Stimulated activated CD4-positive, alpha-beta T cell treated with anti-CD3 and anti-CD28 coated beads, Interleukin-12 subunit alpha, Interleukin-12 subunit beta, amount 100 ng/mL, for 24 hours (primary cell): ENCODE measurements around the gene MRGPRD.
A peak's percentile ranks its signal among the peaks of the same experiment; 100 is the strongest.

ENCODE experiments used
- DNase-seq, 2 experiments: peaks; one replicate each; pipeline ENCODE4 v3.0.0-alpha.2; 2020; ENCODE audit warnings: low read depth in 2 of 2

Gene MRGPRD

DNA sequence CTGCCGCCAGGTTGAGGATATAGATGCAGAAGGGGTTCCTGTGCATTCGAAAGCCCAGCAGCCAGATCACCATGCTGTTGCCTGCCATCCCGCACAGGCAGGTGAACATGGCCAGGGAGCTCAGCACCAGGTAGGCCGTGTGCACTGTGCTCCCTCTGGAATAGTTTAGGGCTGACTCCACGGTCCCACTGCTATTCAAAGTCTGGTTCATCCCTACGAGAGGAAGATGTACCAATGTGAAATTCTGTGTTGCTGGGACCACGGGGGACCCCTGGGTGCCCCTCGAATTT, at the start of gene MRGPRD:
Gene MRGPRD, minus strand, starts transcription at position 211 of the 290 bp plus-strand sequence. Its CDS starts 0 bp downstream, at position 211.
- DNase-seq = no peak

- no peak for DNase-seq
Measured at GRCh38 chr11:69030301-69030700, 49.5 kb upstream of the MRGPRD start.

DNA sequence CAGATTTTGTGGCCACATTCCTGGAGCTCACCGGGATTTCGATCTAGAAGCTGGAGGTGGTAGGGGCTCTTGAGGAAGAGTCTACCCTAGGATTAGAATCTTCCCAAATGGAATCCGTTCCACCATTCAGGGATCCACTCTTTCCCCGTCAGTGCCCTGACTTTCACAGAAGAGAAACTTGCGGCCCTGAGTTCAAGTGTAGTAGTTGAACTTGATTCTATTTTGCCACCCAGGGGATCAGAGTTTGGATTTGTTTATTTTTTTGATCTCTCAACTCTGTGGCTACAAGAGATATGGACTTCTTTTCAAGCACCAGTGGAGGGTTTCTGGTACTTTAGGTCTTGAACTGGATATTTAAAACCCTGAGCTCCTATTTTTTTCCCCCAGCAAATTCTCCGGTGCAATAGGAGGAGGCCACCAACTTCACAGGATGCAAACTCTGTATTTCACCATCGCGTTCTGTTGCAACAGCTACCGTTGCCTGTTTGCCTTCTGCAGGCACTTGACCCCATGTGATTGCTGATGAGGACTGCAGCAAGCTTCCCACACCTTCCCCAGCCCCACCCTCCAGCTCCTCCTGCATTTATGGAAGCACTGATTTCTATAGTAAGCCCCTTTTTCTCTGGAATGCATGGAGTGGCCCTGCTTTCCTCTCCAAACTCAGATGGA, 47.1 kb upstream of the MRGPRD start:
- no peak for DNase-seq

- no peak for DNase-seq
Measured at GRCh38 chr11:69024509-69024908, 43.7 kb upstream of the MRGPRD start.

GRCh38 chr11:69022260-69022659, 41.5 kb upstream of the MRGPRD start:
- DNase-seq = no peak

DNA sequence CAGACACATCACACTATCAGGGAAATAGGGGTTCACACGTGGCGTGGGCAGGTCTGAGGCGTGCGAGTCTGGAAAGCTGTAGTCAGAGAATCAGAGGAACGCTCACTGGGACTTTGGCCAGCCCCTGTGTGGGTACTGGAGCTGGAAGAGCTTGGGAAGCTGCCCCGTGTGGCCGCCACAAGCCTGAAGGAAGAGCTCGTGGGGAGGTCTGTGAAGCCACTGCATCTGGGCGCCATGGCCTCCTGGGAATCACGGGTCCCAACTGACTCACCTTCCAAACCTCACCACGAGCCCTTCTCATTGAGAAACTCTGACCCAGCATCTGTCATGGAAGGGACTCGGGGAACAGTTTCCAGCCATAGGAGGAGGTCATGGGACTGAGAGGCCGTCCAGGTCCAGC, 38.1 kb upstream of the MRGPRD start:
- DNase-seq = no peak

DNA sequence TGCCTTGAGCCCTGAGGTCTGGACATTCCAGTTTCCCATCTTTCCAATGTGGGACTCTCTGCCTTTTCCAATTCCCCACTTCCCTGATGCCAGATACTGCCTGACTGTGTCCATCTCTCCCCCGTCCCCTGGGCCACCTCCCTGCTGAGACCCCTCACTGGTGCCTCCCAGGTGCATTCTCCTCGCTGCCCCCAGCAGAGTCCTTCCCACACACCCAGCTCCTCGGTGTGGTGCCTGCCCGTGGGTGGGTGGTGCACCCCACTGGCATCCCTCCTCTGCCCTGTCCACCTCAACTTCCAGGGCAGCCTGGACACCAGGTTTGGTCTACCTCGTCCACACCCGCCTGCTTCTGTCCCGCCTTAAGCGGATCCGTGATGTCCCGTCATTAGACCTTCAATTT, 37.2 kb upstream of the MRGPRD start:
- DNase-seq = no peak

DNA sequence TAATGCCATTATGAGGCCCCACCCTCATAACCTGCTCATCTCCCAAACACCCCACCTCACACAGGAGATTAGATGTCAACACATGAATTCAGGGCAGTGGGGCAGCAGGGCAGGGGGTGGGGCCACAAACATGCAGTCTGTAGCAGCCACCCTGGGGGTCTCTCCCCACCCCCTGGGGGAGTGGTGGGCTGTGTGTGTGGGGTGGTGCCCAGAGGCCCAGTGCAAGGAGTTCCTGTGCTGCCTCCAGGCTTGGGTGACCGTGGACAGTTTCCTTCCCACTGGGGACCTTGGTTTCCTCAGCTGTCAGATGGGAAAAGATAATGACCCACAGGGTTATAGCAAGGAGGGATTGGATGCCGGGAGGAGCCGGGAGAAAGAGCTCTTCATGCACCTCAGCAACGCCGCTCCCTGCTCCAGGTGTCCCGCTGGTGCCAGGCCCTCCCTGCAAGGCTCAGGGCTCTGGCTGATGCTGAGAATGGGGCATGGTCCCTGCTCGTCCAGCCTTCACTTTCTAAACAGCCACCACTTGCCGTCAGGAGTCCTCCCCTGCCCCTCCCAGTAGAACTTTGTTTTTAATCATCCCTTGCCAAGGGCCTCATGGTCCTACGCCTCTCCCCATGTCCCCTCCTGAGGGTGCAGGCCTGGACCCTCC, 34.2 kb upstream of the MRGPRD start:
- no peak for DNase-seq

DNA sequence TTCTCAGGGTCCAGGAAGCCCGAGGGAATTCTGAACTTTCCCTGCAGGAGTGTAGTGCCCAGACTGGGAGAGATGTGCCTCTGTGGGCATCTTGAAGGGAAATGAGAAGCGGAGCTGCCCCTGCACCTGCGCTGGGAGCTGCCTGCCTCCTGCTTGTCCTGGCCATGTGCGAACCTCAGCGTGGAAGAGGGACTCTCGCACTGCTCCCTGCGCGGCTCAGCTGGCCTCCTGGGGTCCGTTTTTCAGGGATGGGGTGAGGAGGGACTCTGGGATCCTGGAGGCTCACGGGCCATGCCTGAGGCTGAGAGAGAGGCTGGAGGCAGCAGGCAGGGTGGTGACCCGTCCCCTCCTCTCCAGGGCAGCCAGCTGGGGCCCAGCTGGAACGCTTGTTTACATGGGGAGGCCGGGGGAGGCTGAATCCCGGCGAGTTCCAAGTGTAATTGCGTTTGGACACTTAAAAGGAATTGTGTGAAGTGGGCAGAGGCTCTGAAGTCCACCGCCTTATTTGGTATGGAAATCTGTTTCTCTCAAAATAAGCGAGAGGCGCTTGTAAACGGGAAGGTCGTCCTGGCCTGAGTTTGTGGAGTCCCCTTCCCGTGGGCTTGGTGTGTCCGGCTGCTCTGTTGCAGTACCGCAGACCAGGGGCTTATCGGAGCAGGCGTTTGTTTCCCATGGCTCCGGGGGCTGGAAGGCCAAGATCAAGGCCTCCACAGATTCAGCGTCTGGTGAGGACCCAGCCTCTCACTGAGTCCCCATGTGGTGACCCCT, 33.5 kb upstream of the MRGPRD start:
- DNase-seq = no peak

DNA sequence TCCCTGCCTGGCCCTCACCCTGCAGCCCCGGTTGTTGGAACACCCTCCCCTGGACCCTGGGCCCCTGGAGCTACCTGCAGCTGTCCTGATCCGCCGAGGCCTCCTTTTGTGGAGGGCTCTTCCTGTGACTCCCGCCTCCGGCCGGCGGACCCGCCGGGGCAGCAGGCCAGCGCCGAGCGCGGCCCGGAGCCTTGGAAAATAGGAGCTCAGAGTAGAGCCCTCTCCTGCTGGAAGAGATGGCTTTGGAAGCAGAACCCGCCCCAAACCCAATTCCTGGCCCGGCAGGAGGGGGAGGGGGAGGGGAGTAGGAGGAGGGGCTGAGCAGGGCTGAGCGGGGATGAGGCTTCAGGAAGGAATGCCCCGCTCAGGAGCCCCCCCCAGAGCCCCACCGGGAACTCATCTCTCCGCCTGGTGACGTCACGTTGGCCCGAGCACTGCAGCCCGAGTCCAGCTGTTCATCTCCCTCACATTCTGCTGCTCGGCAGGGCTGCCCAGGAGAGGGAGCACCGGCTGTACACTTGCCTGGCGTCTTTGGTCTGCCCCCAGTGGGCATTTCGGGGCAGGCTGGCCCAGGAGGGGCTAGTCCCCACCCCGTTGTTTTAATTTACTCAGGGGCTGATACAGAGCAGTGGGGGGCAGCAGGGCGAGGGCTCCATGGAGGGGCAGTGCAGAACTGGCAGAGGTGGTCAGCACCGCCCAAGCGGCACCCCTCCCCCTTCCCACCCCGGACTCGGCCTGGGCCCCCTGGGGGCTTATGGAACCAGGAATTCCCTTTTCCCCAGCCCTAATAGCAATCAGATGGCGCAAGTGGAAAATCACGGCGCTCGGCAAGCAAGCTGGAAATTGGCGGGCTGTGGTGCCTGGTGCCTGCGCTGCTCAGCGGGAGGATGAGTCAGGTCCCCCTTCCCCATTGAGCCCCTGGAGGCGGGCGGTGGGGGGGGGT, 32.5 kb upstream of the MRGPRD start, which contains the start of gene MRGPRF:
Gene MRGPRF, minus strand, starts transcription at position 238 of the 943 bp plus-strand sequence. CDS start 3,345 bp downstream, outside the sequence.
- DNase-seq = no peak

GRCh38 chr11:69012092-69013008, 31.6 kb upstream of the MRGPRD start:
- no peak for DNase-seq

GRCh38 chr11:69011624-69012091, 30.9 kb upstream of the MRGPRD start:
- DNase-seq = no peak

GRCh38 chr11:69010964-69011623, 30.3 kb upstream of the MRGPRD start:
- peak; percentile 9 to 52 for DNase-seq

DNA sequence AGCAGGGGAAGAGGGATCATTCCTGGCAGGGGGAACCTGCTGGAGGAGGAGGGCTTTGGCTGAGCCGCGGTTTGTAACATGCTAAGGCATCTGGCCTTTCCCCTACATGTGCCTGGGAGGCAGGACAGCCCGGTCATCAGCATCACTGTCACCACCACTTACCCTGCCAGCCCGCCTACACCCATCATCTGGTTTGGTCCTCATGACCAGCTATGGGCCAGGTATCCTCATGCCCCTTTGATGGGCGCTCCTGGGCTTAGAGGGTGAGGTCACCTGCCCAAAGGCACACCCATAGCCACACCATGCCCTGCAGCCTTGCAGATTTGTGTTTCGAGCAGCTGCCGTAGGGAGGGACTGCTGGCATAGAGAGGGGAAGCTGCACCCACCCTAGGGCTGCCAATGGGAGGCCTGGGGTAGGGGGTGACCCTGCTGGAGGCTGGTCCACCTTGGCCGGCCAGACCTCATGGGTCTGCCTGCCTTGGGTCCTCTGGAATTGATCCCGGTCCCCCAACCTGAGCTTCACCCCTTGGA, 29.6 kb upstream of the MRGPRD start:
- no peak for DNase-seq

- DNase-seq = no peak
Measured at GRCh38 chr11:69009441-69010211, 28.8 kb upstream of the MRGPRD start.

GRCh38 chr11:69008737-69009440, 28.1 kb upstream of the MRGPRD start:
- DNase-seq = no peak

GRCh38 chr11:69007975-69008381, 27.2 kb upstream of the MRGPRD start:
- DNase-seq = no peak

- DNase-seq = no peak
Measured at GRCh38 chr11:69006816-69007215, 26.0 kb upstream of the MRGPRD start.
